Activated gamma-delta T cell treated with anti-CD3 and anti-CD28 coated beads, Interleukin-2, amount 50 U/mL, for 16 hours (primary cell): ENCODE data around the gene THSD7B.

Experiments used
- DNase-seq: peaks from one replicate; pipeline ENCODE4 v3.0.0-alpha.2; 2020; ENCODE audit warnings: low read depth

The THSD7B gene

DNA sequence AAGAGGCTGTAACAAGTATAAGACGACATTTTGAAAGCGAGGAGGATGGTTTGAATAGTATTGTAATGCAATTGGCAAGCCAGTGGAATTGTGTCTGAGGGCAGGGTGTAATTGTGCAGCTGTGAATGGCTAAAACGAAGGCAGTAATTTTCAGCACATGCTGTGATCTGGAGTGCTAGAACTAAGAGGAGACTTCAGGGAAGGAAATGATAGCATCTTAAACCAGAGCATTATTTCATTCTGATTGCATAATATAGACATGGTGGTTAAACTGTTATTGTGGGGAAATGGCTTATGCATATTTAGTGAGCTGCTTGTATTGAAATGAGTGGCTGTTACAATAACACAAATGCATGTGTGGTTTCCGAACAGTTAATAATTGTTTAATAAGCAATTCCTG is 36.3 kb downstream of the THSD7B start:
- no peak for DNase-seq

DNA sequence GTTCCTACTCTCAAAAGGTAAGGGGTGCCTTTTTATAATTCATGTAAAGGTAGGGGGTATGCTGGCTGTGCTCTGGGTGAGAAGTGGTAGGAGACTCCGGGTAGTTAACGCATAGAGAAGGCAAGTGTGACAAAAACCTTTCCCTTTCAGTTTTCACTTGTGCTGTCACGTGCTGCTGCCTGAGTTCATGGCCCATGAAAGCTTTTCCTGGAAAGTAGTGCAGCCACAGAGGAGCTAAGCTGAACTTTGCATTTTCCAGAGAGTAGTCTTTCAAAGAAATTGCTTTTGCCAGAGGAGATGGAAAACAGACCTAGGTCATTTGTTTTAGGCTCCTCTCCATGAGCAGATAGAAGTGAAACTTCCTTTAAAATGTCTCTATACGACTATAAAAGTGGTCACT is 44.7 kb downstream of the THSD7B start:
- DNase-seq = no peak

DNA sequence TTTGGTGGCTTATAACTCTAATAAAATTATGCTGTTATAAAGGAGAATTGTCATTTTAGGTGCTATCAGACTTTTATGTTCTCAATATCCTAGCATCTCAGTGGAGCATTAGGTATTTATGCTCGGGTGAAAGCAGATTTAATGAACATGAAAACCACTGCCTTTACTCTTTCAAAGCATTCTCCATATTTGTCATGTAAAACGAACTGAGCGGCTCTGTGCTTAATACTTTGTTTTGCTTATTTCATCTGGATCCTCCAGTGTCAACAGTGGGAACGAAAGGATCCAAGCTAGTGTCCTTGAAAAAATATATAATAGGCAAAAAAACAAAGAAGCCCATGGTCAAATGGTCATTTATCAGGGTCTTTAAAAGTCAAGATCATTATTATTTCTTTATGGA is 53.5 kb downstream of the THSD7B start:
- no peak for DNase-seq

DNA sequence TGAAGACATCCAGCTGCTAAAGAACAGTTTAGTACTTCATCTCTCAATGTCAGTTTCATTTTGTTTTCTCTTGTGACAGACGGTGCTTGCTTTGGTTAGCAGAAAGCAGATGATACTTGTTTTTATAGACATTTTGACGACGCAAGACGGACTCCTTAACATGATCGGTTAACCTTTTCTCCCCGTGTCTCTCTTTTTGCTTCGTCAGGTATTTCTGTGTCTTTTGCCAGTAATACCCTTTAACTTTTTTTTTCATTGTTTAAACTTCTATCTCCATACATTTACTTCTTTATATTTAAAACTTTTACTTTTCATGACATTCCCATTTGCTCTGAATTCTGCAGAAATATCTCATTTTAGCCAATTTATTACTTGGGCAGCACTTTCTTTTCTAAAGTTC is 57.9 kb downstream of the THSD7B start:
- DNase-seq = no peak

DNA sequence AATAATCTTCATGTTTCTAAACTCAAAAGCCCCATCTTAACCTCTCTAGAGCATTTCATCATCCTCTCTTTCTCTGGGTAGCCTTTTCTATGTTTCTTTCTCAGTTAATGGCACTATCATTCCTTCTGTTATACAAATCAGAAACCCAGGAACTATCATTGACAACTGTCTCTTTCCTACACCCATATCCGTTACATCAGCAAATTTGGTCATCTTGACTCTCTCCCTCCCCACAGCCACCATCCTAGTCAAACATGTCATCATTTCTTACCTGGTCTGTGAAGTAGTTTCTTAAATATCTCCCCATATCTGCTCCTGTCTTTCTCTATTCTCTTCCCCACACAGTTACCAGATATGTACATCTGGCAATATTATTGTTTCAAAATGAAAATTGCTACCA is 62.8 kb downstream of the THSD7B start:
- no peak for DNase-seq

DNA sequence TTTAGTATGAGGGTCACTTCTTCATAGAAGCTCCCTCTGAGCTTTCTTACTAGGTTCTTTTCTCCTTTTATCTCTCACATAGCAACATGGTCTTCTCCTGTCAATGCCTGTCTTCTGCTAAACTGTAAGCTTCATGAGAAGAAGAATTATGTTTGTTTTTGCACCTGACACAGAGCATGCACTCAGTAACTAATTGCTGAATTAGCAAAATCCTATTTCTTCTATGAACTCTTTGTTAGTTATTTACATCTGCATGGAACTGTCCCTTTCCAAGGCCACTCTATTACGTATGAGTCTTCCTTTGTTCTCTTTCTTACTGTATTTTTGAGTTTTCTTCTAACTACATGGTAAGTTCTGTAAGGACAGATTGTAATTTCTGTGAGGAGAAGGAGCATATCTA is 63.4 kb downstream of the THSD7B start:
- DNase-seq = no peak

DNA sequence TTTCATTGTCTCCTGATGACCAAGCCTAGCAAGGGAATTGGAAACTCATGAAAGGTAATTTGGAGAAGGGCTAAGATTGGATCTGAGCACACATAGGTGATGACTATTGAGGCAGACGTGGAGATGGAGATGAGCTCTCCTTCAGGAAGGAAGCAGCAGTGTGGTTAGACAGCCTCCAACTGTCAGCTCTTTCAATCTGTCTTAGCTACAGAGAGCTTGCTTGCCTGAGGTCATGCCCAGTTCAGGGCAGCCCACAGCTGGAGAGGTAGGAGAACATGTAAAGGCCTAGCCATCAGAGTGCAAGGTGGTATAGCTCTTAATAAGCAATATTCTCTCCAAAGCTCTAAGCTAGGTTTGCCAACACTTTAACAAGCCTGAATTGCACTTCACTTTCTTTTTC is 79.2 kb downstream of the THSD7B start:
- no peak for DNase-seq

DNA sequence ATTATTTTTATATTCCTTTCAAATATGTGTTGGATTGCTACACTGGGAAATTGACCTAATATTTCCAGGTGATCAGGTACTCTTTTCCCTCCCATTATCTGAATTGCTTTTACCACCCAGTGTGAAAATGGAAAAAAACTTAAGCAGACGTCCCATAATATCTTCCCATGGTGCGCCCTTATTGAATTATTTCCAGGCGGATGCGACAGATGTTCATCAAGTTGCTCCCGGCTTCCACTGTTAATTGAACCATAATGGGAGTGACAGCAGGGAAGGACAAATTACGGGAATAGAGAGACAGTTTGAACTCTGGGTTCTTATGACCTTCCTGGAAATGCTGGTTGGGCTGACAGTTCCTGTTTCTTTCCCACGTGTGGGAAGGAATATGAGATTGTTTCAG is 93.3 kb downstream of the THSD7B start:
- no peak for DNase-seq

DNA sequence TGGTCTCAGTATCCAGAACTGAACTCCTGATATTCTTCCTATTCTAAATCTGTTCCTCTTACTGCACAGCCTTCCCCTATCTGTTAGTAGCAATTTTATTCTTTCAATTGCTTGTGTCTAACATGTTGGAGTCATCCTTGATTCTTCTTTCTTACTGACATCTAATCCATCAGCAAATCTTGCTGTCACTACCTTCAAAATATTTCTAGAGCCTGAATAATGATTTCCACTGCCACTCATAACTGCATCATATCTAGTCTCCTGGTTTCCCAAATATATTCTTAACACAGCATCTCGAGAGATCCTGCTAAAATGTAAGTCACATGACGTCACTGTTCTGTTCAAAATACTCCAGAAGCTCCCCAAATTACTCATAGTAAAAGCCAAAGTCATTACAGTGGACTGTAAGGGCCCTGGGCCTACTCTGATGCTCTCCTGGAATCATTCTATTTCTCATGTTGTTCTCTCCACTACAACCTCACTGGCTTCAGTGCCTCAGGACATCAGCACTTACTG is 95.2 kb downstream of the THSD7B start:
- no peak for DNase-seq

DNA sequence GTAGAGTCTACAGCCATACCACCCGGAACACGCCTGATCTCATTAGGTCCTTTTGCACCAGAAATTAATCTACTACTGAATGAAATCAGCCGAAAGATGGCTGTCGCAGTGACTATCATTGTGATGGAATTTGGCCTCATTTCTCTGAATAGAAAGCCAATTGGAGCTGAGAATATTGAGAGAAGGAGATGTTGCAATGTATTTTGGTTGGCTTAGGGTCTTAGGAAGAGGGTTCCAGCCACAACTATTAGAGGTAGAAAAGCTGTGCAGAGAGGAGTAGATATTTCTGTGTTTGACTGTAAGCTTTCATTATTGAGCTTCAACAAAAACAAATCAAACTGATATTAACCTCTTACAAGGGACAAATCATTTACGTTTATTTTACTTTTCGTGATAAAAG is 98.1 kb downstream of the THSD7B start:
- no peak for DNase-seq

DNA sequence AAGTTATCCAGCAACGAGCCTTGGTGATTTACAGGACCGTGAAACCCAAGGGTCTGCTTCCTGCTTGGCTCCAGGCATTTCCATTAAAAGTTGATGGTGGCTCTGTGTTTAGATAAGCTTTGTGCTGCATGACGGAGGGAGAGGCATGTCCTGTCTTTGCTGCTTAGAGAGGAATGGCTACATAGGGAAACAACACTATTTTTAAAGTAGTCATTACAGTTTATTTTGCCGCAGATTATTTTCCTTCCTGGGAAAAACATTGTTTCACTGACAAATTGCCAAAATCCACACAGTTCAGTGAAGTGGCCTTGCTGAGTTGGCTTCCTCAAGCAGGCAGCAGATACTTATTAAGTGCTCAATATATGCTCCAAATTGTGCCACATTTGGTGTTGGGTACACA is 98.5 kb downstream of the THSD7B start:
- DNase-seq = no peak

DNA sequence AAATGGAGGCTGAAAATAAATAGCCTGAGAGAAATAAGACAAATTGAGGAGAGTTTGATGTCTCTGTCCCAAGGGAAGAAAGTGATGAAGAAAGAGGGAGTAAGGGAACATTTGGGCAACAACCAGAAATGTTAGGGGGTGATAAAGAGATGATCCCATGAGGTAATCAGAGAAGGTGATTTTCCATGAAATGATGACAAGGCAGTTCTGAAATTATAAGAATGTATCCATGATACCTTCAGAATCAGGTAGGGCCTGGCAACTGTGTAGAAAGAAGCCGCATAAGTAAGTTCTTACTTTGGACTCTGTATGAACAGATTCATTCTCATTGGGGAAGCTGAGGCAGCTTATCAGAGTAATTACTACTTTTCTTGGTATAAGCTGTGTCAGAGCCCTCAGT is 106.1 kb downstream of the THSD7B start:
- no peak for DNase-seq

DNA sequence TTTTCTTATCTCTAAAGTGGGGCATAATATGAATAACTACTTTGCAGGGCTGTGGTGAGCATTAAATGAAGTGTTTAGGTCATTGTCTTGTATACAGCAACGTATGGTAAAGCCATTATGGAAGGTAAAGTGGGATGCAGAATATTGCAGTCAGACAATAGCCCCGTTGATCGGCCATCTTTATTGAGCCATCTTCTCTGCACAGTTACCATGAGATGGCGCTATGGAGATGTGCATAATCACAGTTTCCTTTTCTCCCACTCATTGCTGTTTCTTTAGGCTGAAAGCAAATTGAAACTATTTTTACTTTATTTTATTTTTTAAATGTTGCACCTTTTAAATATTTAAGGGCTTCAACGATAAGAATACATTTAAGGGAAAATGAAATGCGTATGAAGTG is 108.9 kb downstream of the THSD7B start:
- DNase-seq = no peak

DNA sequence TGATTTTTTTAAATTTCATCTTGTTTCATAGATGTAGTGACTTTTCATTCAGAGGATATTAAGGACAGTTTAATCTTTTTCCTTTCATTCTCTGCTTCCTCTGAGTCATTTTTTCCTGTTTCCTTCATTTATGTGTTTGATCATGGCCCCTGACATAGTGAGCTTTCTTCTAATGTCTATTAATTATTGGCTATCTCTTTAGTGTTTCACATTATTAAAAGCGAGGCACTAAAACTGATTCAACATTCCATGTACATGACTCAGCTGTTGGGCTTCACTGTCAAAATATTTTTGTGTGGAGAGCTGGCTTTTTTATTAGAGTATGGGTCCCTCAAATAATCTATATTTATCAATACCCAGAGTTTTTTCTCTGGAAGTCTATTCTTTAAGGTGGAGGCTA is 125.8 kb downstream of the THSD7B start:
- DNase-seq = no peak

DNA sequence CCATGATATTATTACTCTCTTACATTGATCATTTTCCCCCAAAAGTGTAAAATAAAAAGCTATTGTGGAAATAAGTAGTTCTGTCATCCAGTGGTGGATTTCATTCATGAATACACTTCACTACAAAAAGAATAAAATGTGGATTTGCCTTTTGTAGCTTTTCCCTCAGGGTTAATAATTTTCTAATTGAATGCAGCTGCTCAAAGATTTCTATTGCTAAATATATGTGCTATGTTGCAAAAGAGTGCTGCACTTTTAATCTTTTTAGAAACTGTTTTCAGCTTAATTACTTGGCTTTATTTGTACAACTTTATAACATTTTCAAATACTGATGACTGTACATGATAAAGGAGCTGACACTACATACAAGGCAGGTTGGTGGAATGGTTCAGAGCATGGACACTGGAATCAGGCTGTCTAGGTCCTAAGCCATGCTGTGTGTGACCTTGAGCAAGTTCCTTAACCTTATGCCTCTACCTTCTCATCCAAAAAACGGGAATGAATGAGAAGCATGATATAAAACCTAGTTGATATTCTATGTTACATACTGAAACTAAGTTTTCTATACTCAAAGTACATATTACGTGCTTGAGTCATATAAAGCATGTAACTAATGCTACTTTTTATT is 128.8 kb downstream of the THSD7B start:
- no peak for DNase-seq

DNA sequence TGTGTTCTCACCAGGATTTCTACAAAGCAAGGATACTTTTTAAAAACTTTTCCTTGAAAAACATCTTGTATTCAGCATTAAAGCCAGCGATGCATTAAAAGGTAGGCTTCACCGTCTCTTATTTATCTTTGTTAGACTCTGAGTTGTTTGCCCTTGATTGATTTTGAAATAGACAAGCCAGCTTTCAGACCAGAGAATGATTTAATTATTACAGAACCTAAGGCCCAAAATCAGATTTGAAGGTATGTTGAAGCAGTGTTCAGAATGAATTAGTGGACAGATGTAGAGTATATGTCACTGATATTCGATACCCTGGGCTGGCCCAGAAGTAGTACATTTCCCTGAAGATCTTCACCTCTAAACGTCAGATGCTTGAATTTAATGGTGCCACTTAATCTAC is 136.4 kb downstream of the THSD7B start:
- no peak for DNase-seq

DNA sequence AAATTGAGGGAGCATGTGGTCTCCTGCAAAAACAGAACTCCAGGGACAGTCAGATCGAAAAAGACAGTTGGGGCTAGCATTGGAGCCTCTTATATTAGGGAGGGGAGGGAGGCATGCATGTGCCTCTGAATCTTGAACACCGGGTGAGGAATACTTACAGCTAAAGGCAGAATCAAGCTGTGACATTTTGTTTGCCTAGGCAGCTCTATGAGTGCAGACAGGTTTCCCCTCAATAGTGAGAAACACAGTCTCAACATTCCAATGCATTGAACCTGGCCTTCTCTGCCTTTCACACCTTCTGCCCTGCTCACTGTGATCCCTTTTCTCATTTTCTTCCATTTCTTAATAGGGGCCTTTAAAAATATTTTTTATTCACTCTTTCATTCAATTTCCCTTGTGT is 140.4 kb downstream of the THSD7B start:
- DNase-seq = no peak

DNA sequence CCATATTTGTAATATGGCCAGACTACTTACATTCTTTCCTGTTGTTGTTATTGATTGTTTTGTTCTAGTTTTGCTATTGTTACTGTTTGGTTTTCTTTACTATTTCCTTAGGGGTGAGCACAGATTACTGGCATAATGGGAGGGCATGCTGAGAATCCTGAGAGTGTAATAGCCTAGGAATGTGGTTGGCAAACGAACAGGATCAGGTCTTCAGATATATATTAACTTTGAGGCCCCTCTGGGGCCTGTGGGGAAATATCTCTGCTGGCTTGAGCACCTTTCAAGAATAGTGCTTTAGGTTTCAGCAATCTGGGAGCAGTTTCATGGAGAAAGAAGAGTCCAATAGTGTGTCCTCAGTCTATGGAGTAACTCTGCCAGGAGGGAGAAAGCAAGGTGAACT is 144.4 kb downstream of the THSD7B start:
- DNase-seq = no peak

DNA sequence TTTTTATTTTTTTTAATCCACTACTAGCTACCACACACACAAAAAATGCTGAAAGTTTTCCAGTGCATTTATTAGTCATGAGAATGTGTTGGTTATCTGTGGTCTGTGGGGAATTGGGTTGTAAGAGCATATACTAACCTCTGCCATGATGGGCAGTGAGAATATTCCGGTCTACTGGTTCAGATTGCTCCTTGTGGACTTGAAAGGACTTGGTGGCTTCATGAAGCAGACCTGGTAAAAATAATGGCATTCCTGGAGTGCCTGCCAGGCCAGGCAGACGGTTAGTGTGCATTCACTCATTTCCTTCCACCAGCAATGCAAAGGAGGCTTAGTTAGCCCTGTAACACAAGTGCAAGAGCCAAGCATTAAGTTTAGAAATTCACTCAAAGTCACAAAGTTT is 150.8 kb downstream of the THSD7B start:
- DNase-seq = no peak

DNA sequence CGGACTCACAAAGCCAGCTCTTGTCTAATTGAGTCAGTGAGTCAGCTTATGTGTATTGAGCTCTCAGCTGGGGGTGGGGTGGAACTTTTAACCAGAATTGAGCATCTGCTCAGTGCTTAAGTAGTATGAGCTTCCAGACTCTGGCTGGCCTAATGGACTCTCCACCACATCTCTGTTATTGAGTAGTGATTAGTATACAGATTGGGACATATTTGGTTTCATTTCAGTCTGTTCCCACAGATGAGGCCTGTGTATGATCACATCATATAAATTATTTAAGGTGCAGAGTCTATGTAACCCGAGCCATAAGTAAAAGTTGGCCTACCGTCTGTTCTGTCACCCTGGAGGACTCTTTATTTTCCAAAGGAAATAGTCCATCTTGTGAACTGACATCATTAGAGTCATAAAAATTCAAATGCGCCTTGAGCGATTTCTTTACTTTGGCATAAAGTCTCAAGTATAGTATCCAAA is 152.1 kb downstream of the THSD7B start:
- no peak for DNase-seq

DNA sequence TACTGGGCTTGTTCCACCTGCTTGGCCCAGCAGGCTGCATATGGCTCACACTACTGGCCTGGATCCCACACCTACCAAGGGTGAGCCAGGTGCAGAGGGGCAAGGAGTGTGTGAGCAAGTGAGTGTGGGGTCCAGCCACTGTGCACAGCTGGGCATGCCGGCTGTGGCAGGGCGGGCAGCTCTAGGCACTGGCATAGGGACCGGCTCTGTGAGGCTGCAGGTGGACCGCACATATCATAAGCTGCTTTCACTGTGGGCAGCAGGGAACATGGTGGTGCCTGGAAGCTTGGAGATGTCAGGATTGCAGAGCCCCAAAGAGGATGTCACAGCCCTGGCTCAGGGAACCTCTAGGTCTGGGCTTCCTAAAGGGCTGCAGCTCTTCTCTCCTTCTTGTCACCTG is 154.3 kb downstream of the THSD7B start:
- no peak for DNase-seq

DNA sequence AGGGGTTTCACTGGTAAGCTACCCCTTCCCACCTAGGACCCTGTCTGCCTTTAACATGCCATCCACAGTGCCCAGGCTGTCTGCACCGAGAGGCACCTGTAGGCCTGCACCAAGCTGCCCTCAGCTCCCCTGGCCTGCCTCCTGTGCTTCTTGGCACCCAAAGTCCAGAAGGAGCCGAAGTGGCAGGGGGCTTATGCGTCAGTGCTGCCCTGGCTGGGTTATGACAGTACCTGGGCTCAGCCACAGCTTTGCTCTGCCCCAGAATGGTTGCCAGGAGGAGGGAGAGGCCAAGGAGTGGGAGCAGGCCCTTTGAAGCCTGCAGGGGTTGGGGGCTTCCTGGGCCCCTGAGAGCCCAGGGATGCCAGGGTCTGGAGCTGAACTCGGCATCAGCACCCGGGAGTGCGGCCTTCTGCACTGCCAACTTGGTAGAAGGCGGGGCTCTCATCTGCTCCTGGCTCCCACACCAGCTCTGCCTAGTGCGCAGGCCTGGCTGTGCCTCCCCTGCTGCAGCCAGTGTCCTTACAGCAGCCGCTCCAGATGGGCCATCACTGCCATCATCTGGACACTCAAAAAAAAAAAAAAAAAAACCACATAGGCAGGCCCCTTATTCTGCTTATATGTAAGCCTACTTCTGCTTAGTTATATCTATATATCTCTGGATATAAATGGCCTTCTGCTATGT is 155.4 kb downstream of the THSD7B start:
- no peak for DNase-seq

DNA sequence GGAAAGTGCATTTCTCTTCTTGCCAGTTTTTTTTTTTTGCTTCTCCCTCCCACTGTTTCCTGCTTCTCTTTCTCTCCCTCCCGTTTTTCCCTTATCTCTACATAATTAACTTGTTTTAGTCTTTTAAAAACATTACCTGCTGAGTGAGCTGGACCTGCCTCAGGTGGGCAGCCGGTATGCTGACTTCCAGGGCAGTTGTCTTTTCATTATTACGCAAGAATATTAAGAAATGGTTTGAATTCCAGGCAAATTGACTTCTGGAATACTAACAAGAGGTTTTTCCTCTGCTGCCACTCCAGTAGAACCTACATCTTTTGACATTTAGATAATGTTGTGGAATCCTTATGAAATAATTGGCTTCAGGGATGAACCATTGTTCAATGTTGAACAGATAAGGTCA is 161.8 kb downstream of the THSD7B start:
- no peak for DNase-seq

DNA sequence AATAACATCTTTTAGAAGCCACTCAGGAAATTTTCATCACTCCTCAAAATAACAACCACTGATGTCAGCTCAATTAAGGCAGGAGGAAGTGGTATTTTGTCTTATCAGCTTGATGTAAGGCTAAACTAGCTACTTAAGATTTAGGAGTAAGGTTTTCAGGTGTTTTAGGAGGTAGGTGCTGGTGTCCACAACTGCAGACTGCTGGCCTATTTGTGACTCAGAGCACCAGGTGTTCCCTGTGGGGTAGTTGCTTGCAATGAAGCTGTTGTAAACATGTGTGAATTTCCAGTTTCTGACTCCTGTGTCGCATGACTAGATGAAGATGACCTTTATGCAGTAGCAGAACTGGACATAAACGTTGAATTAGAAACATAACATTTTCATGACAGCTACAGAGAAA is 164.2 kb downstream of the THSD7B start:
- no peak for DNase-seq
